KOPT-K1 (cell line): ENCODE measurements around the gene ZNF585A.
A peak's percentile ranks its signal among the peaks of the same experiment; 100 is the strongest.
"Not testable (repeated sequence)": the region's sequence is repeated elsewhere in the genome, so short reads cannot be mapped to it uniquely, and the experiment has no call there.

Experiments used
- H3K27ac ChIP-seq: fragments of 200-600 bp; sonication (generic); 2 replicates; pipeline ENCODE4 v1.5.1; 2016; ENCODE audit warnings: antibody characterized with exemption, mild to moderate bottlenecking, low read depth, low read length; ENCODE audit not compliant: poor library complexity, severe bottlenecking
- H3K36me3 ChIP-seq: fragments of 200-600 bp; sonication (generic); 2 replicates; pipeline ENCODE4 v1.5.1; 2017; ENCODE audit warnings: antibody characterized with exemption, mild to moderate bottlenecking, low read length, moderate library complexity; ENCODE audit not compliant: insufficient read depth
- H3K9me3 ChIP-seq: fragments of 200-600 bp; sonication (generic); 2 replicates; pipeline ENCODE4 v1.5.1; 2017; ENCODE audit warnings: antibody characterized with exemption, low read length, mild to moderate bottlenecking; ENCODE audit not compliant: insufficient read depth, poor library complexity, severe bottlenecking

Gene ZNF585A

DNA sequence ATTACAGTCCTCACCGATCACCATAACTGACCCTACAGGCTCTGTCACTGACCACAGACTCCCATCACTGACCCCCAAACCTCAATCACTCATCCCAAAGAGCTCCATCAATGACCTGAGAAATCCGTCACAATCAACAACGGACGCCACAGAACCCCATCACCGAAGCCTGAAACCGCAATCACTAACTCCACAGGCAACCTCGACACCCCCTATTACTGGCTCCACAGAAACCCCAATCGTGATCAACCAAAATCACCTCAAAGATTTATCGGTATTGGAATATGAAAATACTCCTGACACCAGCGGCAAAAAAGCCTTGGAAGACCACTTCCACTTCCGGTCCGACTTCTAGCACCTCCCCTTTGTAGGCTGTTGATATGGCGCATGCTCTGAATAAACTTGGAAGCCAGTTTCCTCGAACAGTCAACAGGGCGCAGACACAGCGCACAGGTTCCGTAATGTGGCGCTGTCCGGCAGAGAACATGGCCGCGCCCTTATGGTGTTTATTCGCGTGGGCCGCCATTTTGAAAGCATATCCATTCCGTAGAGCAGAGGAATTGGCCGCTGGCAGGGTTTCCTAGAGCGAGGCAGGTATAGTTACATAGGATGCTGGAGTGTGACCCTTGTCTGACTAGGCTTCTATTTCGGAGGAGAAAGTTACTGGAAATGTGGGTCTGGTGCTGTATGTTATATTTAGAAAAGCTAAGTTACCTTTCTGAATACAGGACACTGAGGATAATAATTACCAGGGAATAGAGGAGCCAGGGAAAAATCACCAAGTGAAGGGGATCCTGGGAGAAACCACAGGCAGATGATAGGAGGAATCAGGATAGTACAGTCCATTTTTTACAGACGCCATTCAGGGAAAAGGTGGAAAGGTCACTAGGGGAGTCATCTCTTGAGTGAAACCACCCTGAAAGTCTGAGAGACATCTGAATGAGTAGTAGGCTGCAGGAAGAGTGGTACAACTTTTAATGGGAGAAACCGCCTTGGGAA lies at the start of gene ZNF585A:
Gene ZNF585A (minus strand): TSS at position 328 of the 999 bp plus-strand sequence. CDS start 2,785 bp downstream, outside the sequence.
- H3K27ac ChIP-seq: peak within 1 kb of the TSS; percentile 79
- H3K36me3 ChIP-seq: peaks cover 28% of the 10 kb centered on the region
- H3K9me3 ChIP-seq: peaks cover 32% of the 10 kb centered on the region

DNA sequence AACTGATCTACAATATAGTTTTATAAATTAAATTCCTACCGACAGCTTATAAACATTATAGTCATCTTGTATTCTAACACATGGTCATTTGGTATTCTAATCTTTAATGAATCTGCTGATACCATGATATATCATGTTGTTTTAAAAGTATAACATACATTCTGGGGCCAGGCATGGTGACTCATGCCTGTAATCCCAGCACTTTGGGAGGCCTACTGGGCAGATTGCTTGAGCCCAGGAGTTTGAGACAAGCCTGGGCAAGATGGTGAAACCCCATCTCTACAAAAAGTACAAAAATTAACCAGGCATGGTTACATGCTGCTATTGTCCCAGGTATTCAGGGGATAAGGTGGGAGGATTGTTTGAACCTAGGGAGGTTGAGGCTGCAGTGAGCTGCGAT lies 48.6 kb upstream of the ZNF585A start:
- H3K36me3 ChIP-seq: peaks cover 48% of the 10 kb centered on the region
- H3K9me3 ChIP-seq: peaks cover 6% of the 10 kb centered on the region
- no peak overlapping the region for H3K27ac ChIP-seq

DNA sequence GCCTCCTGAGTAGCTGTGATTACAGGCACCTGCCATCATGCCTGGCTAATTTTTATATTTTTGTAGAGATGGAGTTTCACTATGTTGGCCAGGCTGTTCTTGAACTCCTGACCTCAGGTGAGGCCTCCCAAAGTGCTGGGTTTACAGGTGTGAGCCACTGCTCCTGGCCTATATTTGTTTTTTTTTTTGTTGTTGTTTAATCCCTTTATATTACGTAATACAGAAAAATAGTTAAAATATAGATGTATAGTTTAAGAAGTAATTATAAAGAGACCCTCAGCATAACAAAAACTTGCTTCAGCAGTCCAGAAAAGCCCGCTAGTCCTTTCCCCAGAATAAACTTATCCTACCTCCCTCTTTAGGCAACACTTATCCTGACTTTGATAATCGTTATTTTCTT lies 47.9 kb upstream of the ZNF585A start:
- Histone ChIP-seq H3K9me3 (peaks cover 4% of the 10 kb centered on the region), H3K36me3 (peaks cover 40% of the 10 kb centered on the region), H3K27ac (no peak overlapping the region)

DNA sequence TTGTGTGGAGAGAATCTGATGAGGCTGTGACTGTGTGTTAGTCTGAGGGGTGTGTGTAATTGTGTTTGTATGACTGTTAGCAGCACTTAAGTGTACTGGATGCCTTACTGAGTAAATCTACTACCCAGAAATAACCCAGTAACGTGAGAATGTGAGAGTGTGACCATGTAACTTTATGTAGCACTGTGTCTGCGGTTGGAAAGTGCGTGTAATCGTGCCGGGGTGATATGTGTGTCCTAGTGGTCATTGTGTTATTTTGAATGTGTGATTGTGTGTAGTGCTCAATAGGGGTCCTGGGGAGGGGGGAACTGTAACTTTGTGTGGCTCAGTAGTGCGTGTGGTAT lies 46.1 kb upstream of the ZNF585A start:
- H3K27ac ChIP-seq: peak overlapping the region; percentile 88
- H3K9me3 ChIP-seq: no peaks in the 10 kb centered on the region
- H3K36me3 ChIP-seq: peaks cover 31% of the 10 kb centered on the region

GRCh38 chr19:37217775-37218591 lies 45.5 kb upstream of the ZNF585A start, which contains the start of gene ZNF383:
Gene ZNF383, plus strand, starts transcription at chr19:37218214. Its CDS starts 12,240 bp downstream, at chr19:37230454.
- Histone ChIP-seq H3K9me3 (no peaks in the 10 kb centered on the region), H3K27ac (peak within 1 kb of the TSS; percentile 88), H3K36me3 (peaks cover 27% of the 10 kb centered on the region)

- no peaks in the 10 kb centered on the region for H3K9me3 ChIP-seq
- peak overlapping the region; percentile 88 for H3K27ac ChIP-seq
- H3K36me3 ChIP-seq: peaks cover 21% of the 10 kb centered on the region
Observed at GRCh38 chr19:37217480-37217774, 44.9 kb upstream of the ZNF585A start.

GRCh38 chr19:37197768-37198167 lies 25.3 kb upstream of the ZNF585A start:
- Histone ChIP-seq H3K27ac (no peak overlapping the region), H3K36me3 (peaks cover 62% of the 10 kb centered on the region), H3K9me3 (peaks cover 45% of the 10 kb centered on the region)

DNA sequence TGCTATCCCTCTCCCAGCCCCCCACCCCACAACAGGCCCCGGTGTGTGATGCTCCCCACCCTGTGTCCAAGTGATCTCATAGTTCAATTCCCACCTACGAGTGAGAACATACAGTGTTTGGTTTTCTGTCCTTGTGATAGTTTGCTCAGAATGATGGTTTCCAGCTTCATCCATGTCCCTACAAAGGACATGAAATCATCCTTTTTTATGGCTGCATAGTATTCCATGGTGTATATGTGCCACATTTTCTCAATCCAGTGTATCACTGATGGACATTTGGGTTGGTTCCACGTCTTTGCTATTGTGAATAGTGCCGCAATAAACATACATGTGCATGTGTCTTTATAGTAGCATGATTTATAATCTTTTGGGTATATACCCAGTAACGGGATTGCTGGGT lies 24.6 kb upstream of the ZNF585A start:
- H3K36me3 ChIP-seq: peaks cover 57% of the 10 kb centered on the region
- H3K9me3 ChIP-seq: peaks cover 51% of the 10 kb centered on the region
- H3K27ac ChIP-seq: not testable (repeated sequence)

DNA sequence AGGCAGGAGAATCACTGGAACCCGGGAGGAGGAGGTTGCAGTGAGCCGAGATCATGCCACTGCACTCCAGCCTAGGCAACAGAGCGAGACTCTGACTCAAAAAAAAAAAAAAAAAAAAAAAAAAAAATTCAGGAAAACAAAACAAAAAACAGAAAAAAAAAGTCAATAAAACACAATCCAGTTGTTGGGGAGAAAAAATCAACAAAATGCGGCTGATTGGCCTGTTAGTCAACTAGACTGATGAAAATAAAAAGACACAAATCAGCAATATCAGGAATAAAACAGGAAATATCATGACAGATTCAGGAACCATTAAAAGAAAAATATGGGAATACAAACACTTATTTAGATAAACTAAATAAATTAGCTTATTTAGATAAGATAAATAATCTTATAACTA lies 22.8 kb upstream of the ZNF585A start:
- H3K9me3 ChIP-seq: peaks cover 70% of the 10 kb centered on the region
- peaks cover 61% of the 10 kb centered on the region for H3K36me3 ChIP-seq

GRCh38 chr19:37186071-37186470 lies 13.6 kb upstream of the ZNF585A start:
- H3K27ac ChIP-seq: not testable (repeated sequence)
- peaks cover 62% of the 10 kb centered on the region for H3K36me3 ChIP-seq
- H3K9me3 ChIP-seq: peaks cover 97% of the 10 kb centered on the region

More for the DNA sequence above, 22.8 kb upstream of the ZNF585A start:
- H3K27ac ChIP-seq: not testable (repeated sequence)

- peaks cover 75% of the 10 kb centered on the region for H3K36me3 ChIP-seq
- no peak overlapping the region for H3K27ac ChIP-seq
- H3K9me3 ChIP-seq: peaks cover 80% of the 10 kb centered on the region
Observed at GRCh38 chr19:37165635-37166034, 6.9 kb downstream of the ZNF585A start.

DNA sequence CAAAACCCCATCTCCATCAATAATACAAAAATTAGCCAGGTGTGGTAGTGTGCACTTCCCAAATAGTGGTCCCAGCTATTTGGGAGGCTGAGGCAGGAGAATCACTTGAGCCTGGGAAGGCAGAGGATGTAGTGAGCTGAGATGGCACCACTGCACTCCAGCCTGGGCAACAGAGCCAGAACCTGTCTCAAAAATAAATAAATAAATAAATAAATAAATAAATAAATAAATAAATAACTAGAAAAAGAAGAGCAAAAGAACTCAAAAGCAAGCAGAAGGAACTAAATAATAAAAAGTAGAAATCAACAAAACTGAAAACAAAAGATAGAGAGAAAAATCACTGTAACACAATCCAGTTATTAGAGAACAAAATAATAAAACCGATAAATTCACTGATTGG lies 12.3 kb downstream of the ZNF585A start:
- H3K36me3 ChIP-seq: peaks cover 70% of the 10 kb centered on the region
- peaks cover 90% of the 10 kb centered on the region for H3K9me3 ChIP-seq
- H3K27ac ChIP-seq: no peak overlapping the region

DNA sequence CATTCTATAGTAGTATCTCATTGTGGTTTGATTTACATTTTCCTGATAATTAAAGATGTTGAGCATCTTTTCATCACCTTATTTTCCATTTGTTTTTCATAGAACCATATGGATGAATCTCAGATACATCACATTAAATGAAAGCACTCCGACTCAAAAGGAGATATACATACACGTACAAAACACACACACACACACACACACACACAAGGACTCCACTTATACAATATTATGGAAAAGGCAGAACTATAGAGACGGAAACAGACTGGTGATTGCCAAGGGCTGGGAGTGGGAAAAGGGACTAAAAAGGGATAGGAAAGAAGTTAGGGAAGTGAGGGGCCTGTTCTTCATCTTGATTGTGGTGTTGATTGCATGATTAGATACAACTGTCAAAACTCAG lies 24.3 kb downstream of the ZNF585A start:
- Histone ChIP-seq H3K9me3 (peaks cover 91% of the 10 kb centered on the region), H3K36me3 (peaks cover 31% of the 10 kb centered on the region)

DNA sequence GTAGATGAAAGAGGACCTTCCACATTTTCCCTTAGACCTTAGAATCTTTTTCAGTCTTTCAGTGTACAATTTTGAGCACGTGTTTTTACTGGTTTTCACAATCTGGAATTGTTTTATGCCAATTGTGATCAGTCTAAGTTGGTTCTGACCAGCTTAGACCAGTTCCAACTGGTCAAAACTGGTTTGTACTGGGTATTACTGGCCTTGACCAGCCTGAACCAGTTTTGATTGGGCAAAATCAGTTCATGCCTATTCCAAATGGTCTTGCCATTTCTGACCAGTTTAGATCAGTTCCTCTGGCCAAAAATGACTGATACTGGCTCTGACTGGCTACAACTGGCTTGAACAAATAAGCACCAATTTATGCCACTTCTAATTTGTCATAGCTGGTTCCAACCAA lies 36.4 kb downstream of the ZNF585A start:
- Histone ChIP-seq H3K9me3 (peaks cover 98% of the 10 kb centered on the region), H3K36me3 (no peaks in the 10 kb centered on the region), H3K27ac (no peak overlapping the region)

More for the DNA sequence above, 24.3 kb downstream of the ZNF585A start:
- H3K27ac ChIP-seq: no peak overlapping the region

DNA sequence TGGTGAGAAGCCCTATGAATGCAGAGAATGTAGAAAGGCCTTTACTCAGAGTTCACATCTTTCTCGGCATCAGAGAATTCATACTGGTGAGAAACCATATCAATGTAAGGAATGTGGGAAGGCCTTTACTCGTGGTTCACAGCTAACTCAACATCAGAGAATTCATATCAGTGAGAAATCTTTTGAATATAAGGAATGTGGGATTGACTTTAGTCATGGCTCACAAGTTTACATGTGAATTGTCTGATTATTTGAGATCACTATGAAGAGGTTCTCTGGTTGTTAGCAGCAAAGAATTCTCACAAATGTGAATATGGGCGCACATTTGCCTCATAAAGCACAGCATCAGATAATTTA lies 43.7 kb downstream of the ZNF585A start:
- peaks cover 100% of the 10 kb centered on the region for H3K9me3 ChIP-seq
- peaks cover 48% of the 10 kb centered on the region for H3K36me3 ChIP-seq
- no peak overlapping the region for H3K27ac ChIP-seq
